ENCODE data around the gene PARL. TPM values are rescaled to one million over a fixed set of nuclear protein-coding genes. Genes with fewer than 3 reads are reported as not detected.

PARL gene
- polyA plus RNA-seq, 2 of the 4 experiments (the other 2 are of a cell fraction) = 45.9 to 71.6 TPM

GRCh38 chr3:183920416-183920815, 35.7 kb upstream of the PARL start:
- Histone ChIP-seq H3K9me3 (no peaks in the 10 kb centered on the region), H3K4me3 (no peak overlapping the region), H3K4me1 (peaks cover 17% of the 10 kb centered on the region), H3K27ac (no peak overlapping the region), H3K4me2 (no peak overlapping the region)
- no peak for DNase-seq (ENCODE audit: low read depth in 1 of 2, low spot score in 1 of 2)
- ChIA-PET POLR2A (no interaction called here), CTCF (no interaction called here)
- no peak for FAIRE-seq
- 92% methylated on average over 9 of the region's 14 CpGs for WGBS (ENCODE audit: missing lambda C conversion rate)
- TF ChIP-seq ZFP36 (IDR thresholded peaks at IDR 0.05; ENCODE audit: borderline replicate concordance, partially characterized antibody) (no peak), SREBF2 (IDR thresholded peaks at IDR 0.05) (no peak), ZSCAN20 (CRISPR knock-in tag; IDR thresholded peaks at IDR 0.05) (no peak), CEBPB (IDR thresholded peaks at IDR 0.05) (no peak), USF2 (IDR thresholded peaks at IDR 0.05) (no peak), EP300 (IDR thresholded peaks at IDR 0.05) (no peak), HMGXB4 (CRISPR knock-in tag; IDR thresholded peaks at IDR 0.05; ENCODE audit: borderline replicate concordance) (no peak)
- ATAC-seq = no peak

- ATAC-seq (no peak), FAIRE-seq (no peak), DNase-seq (ENCODE audit: low read depth in 1 of 2, low spot score in 1 of 2) (no peak)
- Histone ChIP-seq H3K4me3 (no peak overlapping the region), H3K4me2 (no peak overlapping the region), H3K27ac (no peak overlapping the region), H3K9me3 (no peaks in the 10 kb centered on the region), H3K4me1 (peaks cover 4% of the 10 kb centered on the region; the same call in 1 of the 3 replicates)
- TF ChIP-seq FOSL2 (IDR thresholded peaks at IDR 0.05) = no peak
- no peak for TF ChIP-seq FOSL2 (CRISPR knock-in tag; IDR thresholded peaks at IDR 0.05)
- no peak for TF ChIP-seq FOSB (CRISPR knock-in tag; IDR thresholded peaks at IDR 0.05)
- TF ChIP-seq HES2 (IDR thresholded peaks at IDR 0.05) = no peak
- no peak for TF ChIP-seq JUN (IDR thresholded peaks at IDR 0.05)
- TF ChIP-seq HDAC2 (IDR thresholded peaks at IDR 0.05) = no peak
- no peak for TF ChIP-seq HMGXB4 (CRISPR knock-in tag; IDR thresholded peaks at IDR 0.05; ENCODE audit: borderline replicate concordance)
- CTCF ChIA-PET = interaction anchor here (1.0 to 1.9 kb wide), 4 partner anchors 12 to 34 kb away, joined by 3 to 8 read pairs (median 6); partner anchors contain the start of gene PARL
- 71% methylated on average over 2 of the region's 2 CpGs for WGBS (ENCODE audit: missing lambda C conversion rate)
- POLR2A ChIA-PET = no interaction called here
Observed at GRCh38 chr3:183918178-183918577, 33.5 kb upstream of the PARL start.

- TF ChIP-seq HES2 (IDR thresholded peaks at IDR 0.05) = no peak
- no peak for TF ChIP-seq EHMT2 (IDR thresholded peaks at IDR 0.05; ENCODE audit: low read depth)
- no peak for TF ChIP-seq ELK1 (IDR thresholded peaks at IDR 0.05; ENCODE audit: low read depth, low read length)
- TF ChIP-seq KDM5A (IDR thresholded peaks at IDR 0.05) = no peak
Observed at GRCh38 chr3:183917776-183918175, 33.1 kb upstream of the PARL start.

More at GRCh38 chr3:183917776-183918175, 33.1 kb upstream of the PARL start:
- FAIRE-seq (no peak), DNase-seq (ENCODE audit: low read depth in 1 of 2, low spot score in 1 of 2) (no peak), ATAC-seq (no peak; a peak in 2 of 6 replicates)
- H3K27ac ChIP-seq = no peak overlapping the region
- 92% methylated on average over 2 of the region's 4 CpGs for WGBS (ENCODE audit: missing lambda C conversion rate)
- H3K4me2 ChIP-seq = no peak overlapping the region
- H3K4me1 ChIP-seq = peaks cover 8% of the 10 kb centered on the region; the same call in 1 of the 3 replicates
- POLR2A ChIA-PET = no interaction called here
- H3K4me3 ChIP-seq = no peak overlapping the region
- H3K9me3 ChIP-seq = no peaks in the 10 kb centered on the region
- CTCF ChIA-PET = interaction anchor here (1.4 to 1.9 kb wide), 2 partner anchors 12 to 14 kb away, joined by 5 to 8 read pairs; no protein-coding TSS in a partner anchor

All from A549 (cell line).